Loucy (cell line): ENCODE data around the gene EPB41.

Source experiments
- EZH2phosphoT487 ChIP-seq: fragments of 200-600 bp; IDR thresholded peaks from 2 replicates; pipeline ENCODE4 v1.6.1; 2018; ENCODE audit warnings: antibody characterized with exemption, mild to moderate bottlenecking, moderate library complexity, borderline replicate concordance
- TF ChIP-seq, protein P1 (sequence below): fragments of 200-600 bp; sonication (generic); conservative IDR thresholded peaks from 2 replicates; pipeline ENCODE4 v1.5.1; 2014; ENCODE audit warnings: mild to moderate bottlenecking, antibody characterized with exemption, low read length

DNA sequence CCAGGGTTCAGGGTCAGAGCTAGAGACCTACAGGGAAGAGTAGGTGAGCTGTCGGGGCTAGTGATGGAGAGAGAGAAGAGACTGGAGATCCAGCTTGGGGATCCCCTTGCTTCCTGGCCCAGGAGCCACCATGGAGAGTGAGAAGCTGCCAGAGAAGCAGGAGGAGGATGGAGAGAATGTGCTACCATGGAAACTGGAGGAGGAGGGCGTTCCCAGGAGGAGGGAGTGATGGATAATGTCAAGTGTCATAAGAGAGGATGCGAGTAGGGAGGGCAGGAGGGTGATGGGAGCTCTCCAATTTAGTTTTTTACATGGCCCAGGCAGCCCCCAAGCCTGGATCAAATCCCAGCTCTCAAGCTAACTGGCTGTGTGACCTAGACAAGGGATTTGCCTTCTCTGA, 46.5 kb upstream of the EPB41 start:
- TF ChIP-seq, protein P1, sequence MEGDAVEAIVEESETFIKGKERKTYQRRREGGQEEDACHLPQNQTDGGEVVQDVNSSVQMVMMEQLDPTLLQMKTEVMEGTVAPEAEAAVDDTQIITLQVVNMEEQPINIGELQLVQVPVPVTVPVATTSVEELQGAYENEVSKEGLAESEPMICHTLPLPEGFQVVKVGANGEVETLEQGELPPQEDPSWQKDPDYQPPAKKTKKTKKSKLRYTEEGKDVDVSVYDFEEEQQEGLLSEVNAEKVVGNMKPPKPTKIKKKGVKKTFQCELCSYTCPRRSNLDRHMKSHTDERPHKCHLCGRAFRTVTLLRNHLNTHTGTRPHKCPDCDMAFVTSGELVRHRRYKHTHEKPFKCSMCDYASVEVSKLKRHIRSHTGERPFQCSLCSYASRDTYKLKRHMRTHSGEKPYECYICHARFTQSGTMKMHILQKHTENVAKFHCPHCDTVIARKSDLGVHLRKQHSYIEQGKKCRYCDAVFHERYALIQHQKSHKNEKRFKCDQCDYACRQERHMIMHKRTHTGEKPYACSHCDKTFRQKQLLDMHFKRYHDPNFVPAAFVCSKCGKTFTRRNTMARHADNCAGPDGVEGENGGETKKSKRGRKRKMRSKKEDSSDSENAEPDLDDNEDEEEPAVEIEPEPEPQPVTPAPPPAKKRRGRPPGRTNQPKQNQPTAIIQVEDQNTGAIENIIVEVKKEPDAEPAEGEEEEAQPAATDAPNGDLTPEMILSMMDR: no peak
- TF ChIP-seq EZH2phosphoT487: no peak
